Measurements from ENCODE around the gene ABHD14A. TPM values are rescaled to one million over a fixed set of nuclear protein-coding genes. Genes with fewer than 3 reads are reported as not detected.

The ABHD14A gene
- total RNA-seq, 4 donors from 2014 or later, result 2.2 to 14.8 (median 5.0) TPM

DNA sequence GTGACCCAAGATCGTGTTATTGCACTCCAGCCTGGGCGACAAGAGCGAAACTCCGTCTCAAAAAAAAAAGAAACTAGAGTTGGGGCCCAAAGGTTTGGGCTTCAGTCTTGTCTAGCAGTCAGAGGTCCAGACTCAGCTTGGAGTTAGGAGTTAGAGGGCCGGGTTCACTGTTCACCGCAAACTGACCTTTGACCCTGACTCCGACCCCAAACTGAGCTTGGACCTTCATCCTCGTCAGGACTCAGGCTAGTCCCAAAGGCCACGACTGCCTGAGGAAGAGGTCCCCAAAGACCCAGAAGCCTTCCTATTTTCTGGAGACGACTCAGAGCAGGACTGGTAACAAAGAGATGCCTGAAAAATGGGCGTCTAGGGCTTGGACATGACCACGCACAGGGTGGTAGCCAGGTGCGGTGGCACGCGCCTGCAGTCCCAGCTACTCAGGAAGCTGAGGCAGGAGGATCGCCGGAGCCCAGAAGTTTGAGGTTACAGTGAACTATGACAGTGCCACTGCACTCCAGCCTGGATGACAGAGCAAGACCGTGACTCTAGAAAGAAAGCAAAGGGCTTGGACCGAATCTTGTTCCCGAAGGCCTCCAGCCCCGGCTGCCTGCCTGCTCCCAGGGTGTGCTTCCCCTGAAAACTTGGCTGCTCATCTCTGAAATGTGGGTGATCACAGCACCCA lies 43.6 kb downstream of the ABHD14A start:
- intact Hi-C loops (cut with DNase I; ENCODE audit: low total_unique reads), result no loop called here
- no peak overlapping the region for H3K4me3 ChIP-seq (ENCODE audit: low read depth, poor library complexity, severe bottlenecking)
- no peak for TF ChIP-seq POLR2A (IDR thresholded peaks at IDR 0.05)
- TF ChIP-seq, protein P1, sequence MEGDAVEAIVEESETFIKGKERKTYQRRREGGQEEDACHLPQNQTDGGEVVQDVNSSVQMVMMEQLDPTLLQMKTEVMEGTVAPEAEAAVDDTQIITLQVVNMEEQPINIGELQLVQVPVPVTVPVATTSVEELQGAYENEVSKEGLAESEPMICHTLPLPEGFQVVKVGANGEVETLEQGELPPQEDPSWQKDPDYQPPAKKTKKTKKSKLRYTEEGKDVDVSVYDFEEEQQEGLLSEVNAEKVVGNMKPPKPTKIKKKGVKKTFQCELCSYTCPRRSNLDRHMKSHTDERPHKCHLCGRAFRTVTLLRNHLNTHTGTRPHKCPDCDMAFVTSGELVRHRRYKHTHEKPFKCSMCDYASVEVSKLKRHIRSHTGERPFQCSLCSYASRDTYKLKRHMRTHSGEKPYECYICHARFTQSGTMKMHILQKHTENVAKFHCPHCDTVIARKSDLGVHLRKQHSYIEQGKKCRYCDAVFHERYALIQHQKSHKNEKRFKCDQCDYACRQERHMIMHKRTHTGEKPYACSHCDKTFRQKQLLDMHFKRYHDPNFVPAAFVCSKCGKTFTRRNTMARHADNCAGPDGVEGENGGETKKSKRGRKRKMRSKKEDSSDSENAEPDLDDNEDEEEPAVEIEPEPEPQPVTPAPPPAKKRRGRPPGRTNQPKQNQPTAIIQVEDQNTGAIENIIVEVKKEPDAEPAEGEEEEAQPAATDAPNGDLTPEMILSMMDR (IDR thresholded peaks at IDR 0.05), result no peak
- 90 to 91% methylated on average over 21 of the region's 21 CpGs for WGBS, 2 donors
- no peak for DNase-seq (ENCODE audit: low spot score in 2 of 2)

DNA sequence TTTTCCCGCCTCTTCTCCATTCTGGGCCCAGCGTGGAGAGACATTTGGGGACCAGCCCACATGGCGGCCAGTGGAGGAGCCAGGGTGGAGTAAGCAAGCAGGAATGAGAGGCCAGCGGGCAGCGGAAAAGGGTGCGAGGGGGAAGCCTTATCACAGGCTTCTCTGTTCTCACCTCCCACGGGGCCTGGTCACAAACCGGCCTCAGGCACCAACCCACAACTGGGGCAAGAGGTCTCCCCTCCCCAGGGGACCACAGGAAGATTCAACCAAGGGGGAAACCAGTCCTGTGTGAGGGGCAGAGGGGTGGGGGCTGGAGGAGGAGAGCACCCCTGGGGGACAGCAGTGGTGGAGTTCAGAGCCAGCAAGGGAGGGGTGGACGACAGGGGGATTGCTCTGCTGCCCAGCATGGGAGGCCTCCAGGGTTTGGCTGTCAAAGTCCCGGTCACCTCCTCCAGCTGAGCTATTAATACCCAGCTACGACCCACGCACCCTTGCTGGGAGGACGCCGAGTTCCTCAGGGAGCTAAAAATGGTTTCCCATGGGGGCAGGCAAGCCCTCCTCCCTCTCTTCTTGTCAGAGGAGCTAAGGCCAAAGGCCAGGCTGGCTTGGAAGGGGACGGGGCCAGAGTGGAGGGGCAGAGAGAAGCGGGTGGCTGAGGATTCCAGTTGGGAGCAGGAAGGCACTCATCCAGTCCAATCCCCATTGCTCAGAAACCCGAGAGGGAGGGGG lies 44.7 kb downstream of the ABHD14A start:
- TF ChIP-seq POLR2A (IDR thresholded peaks at IDR 0.05), result no peak
- TF ChIP-seq, protein P1 (IDR thresholded peaks at IDR 0.05), result no peak
- no peak overlapping the region for H3K4me3 ChIP-seq (ENCODE audit: low read depth, poor library complexity, severe bottlenecking)
- intact Hi-C loops (cut with DNase I; ENCODE audit: low total_unique reads), result no loop called here
- DNase-seq (ENCODE audit: low spot score in 2 of 2), result no peak
- 78 to 81% methylated on average over 17 of the region's 17 CpGs for WGBS, 2 donors

GRCh38 chr3:52020796-52021195 lies 45.9 kb downstream of the ABHD14A start:
- intact Hi-C loops (cut with DNase I; ENCODE audit: low total_unique reads), result no loop called here
- no peak for DNase-seq (ENCODE audit: low spot score in 2 of 2)
- 94 to 97% methylated on average over 7 of the region's 7 CpGs for WGBS, 2 donors
- H3K4me3 ChIP-seq (ENCODE audit: low read depth, poor library complexity, severe bottlenecking), result no peak overlapping the region
- TF ChIP-seq, protein P1 (IDR thresholded peaks at IDR 0.05), result no peak
- no peak for TF ChIP-seq POLR2A (IDR thresholded peaks at IDR 0.05)

DNA sequence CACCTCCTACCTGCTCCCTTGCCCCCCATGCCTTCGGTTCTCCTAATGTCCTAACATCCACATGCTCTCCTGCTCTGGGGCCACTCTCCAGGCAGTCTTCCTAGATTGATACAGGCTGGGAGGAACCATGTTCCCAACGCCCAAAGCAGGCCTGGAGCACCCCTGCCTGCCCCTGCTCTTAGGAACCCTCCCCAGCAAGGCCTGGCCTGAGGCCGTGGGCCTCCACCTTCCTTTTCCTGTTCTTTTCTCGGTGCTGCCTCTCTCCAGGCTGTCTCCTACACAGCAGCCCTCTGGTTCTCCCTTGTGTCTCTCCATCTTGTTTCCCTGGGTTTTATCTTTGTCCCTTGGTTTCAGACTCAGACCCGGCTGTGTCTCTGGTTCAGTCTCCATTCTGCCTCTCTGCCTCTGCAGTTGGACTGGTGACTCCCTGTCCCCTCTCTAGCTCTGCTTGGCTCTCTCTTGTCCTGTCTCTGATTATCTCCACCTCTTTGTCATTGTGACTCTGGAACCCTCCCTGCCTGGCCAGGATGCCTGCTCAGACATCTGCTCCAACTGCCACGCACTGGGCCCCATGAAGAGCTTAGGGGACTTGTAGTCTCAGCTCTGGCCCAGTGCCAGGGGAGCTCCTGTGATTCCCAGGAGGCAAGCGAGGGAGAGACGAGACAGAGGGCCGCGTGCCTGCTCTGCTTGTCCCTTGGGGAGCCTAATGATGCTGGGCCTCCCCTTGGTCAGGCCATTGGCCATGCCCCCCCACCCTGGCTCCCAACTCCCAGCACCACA lies 46.8 kb downstream of the ABHD14A start:
- WGBS, 2 donors, result 62 to 65% methylated on average over 10 of the region's 10 CpGs
- TF ChIP-seq POLR2A (IDR thresholded peaks at IDR 0.05), result no peak
- TF ChIP-seq, protein P1 (IDR thresholded peaks at IDR 0.05), result no peak
- DNase-seq (ENCODE audit: low spot score in 2 of 2), result no peak
- intact Hi-C loops (cut with DNase I; ENCODE audit: low total_unique reads), result no loop called here
- no peak overlapping the region for H3K4me3 ChIP-seq (ENCODE audit: low read depth, poor library complexity, severe bottlenecking)

GRCh38 chr3:52022323-52023100 lies 47.6 kb downstream of the ABHD14A start:
- intact Hi-C loops (cut with DNase I; ENCODE audit: low total_unique reads), result no loop called here
- no peak for DNase-seq (ENCODE audit: low spot score in 2 of 2)
- H3K4me3 ChIP-seq (ENCODE audit: low read depth, poor library complexity, severe bottlenecking), result no peak overlapping the region
- 63 to 70% methylated on average over 20 of the region's 20 CpGs for WGBS, 2 donors
- no peak for TF ChIP-seq POLR2A (IDR thresholded peaks at IDR 0.05)
- TF ChIP-seq, protein P1 (IDR thresholded peaks at IDR 0.05), result no peak

All from lower leg skin (tissue), 4 donors.